Psoas muscle (tissue), 8 donors: ENCODE measurements around the gene MAPK11. TPM values are rescaled to one million over a fixed set of nuclear protein-coding genes. Genes with fewer than 3 reads are reported as not detected.
A peak's percentile ranks its signal among the peaks of the same experiment; 100 is the strongest.

Experiments
- ATAC-seq, 4 donors: fragments of 200-7000 bp; cut with Tn5 transposase; one replicate each; pipeline ENCODE4 v1.9.1; 2020; ENCODE audit warnings: moderate library complexity in 3 of 4, mild to moderate bottlenecking in 2 of 4
- DNase-seq, 2 donors: peaks; one replicate each; pipeline ENCODE4 v3.0.0-alpha.2; 2020
- H3K27ac ChIP-seq: fragments of 200-600 bp; one replicate; pipeline ENCODE4 v1.8.0; 2022
- H3K27me3 ChIP-seq, 3 donors: fragments of 200-600 bp in 1 of 3; one replicate each; pipeline versions ENCODE4 v1.6.1 to v1.8.0; 2013 to 2022; ENCODE audit warnings: low read length in 2 of 3, mild to moderate bottlenecking in 2 of 3, moderate library complexity in 1 of 3; ENCODE audit not compliant: insufficient read depth in 3 of 3
- H3K36me3 ChIP-seq, 2 donors: fragments of 200-600 bp in 1 of 2; one replicate each; pipeline versions ENCODE4 v1.6.1 to v1.8.0; 2013 to 2022; ENCODE audit warnings: low read depth in 1 of 2, mild to moderate bottlenecking in 1 of 2, moderate library complexity in 1 of 2; ENCODE audit not compliant: insufficient read depth in 1 of 2
- H3K4me1 ChIP-seq: fragments of 200-600 bp; one replicate; pipeline ENCODE4 v1.8.0; 2022
- H3K4me3 ChIP-seq: fragments of 200-600 bp; one replicate; pipeline ENCODE4 v1.8.0; 2022; ENCODE audit warnings: mild to moderate bottlenecking
- H3K9me3 ChIP-seq: fragments of 200-600 bp; one replicate; pipeline ENCODE4 v1.8.0; 2022
- CTCF ChIP-seq: fragments of 200-600 bp; IDR thresholded peaks from one replicate; pipeline ENCODE4 v1.8.0; 2022; ENCODE audit warnings: antibody characterized with exemption
- WGBS, 3 donors: extraction: QIAGEN DNeasy Blood & Tissue Kit; methylation state at CpG; one replicate each; pipeline versions ENCODE4 v1.1.6 to v1.1.7; 2013; 5-methylcytosine and 5-hydroxymethylcytosine counted together
- intact Hi-C, 2 donors: fragments of 100-400 bp; cut with DNase I; formaldehyde crosslinking; loops; one replicate each; pipeline versions ENCODE4 v1.11.0 to v1.14.2; 2022
- polyA plus RNA-seq, 3 donors: library from polyadenylated mRNA; stranded (reverse); fragments of 200-250 nt; gene quantifications; one replicate each; pipeline ENCODE4 v1.2.3, GENCODE V29; 2013
- total RNA-seq, 4 donors: library from RNA; stranded (reverse); fragmentation: NEBNext Ultra II Directional in 2 of 4; extraction: Animal tissue kit (Norgen Biotek cat#: 25700) in 2 of 4; gene quantifications; one replicate each; pipeline versions ENCODE4 v1.2.1 to v1.2.4, GENCODE V29; 2021 to 2023
- donor health status: healthy with polysubstance abuse.
- donor health status: DM: no; HTN: no; CAD: no; lungs with moderate emphysema.
- donor health status: Bipolar disorder and iron deficiency.
- donor health status: healthy.
- donor health status: DM: yes; HTN: yes; CAD: no.
- donor health status: DM: no; HTN: no; CAD: no.
- donor health status: DM: no; HTN: no; CAD: no.
- donor health status: DM: yes; HTN: yes; CAD: no.

Gene MAPK11
- total and polyA plus RNA-seq, 7 donors = 1.7 to 6.3 (median 4.8) TPM

DNA sequence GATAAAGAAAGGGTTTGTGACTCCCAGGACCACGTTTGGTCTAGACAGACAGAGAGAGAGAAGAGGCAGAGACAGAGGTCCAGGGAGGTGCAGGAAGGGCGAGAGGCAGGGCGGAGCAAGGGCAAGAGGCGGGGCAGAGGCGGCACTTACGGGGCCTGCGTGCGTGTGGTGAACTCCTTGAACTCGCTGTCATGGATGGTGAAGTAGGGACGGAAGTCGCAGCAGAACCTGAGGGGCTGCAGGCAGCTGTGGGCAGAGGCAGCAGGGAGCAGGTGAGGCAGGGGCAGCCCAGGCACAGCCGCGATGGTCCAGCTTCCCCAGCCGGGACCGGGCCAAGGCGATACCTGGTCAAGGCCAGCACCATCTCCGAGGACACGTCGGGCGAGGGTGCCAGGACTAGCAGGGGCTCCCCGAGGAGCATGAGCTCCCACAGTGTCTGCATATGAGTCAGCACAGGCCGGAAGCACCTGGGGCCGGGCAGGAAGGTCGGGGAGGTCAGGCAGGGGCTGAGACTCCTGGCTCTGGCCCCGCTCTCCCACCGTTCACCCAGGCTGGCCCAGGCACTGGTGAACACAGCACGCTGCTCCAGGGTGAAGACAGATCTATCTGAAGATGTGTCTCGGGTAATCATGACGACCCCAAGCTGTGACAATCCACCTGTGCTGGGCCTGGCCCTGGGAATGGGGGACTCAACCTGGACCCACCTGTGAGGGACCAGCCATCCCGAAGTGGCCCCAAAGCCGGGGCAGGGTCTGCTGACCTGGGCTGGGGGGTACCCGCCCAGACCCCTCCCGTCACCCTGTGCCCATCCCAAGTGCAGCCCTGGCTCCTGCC lies 44.5 kb upstream of the MAPK11 start:
- TF ChIP-seq CTCF = no peak
- intact Hi-C loops = no loop called here
- H3K36me3 ChIP-seq = no peaks in the 10 kb centered on the region
- no peaks in the 10 kb centered on the region for H3K9me3 ChIP-seq
- no peaks in the 10 kb centered on the region for H3K27me3 ChIP-seq
- H3K27ac ChIP-seq = no peak overlapping the region
- no peaks in the 10 kb centered on the region for H3K4me1 ChIP-seq
- peak in 1 of 2 donors; percentile 57 for DNase-seq
- ATAC-seq = peak in 3 of 4 donors; percentile 17 to 51 (median 25)
- 65 to 70% (median 68%) methylated on average over 32 to 33 of the region's 33 CpGs for WGBS, 3 donors
- H3K4me3 ChIP-seq = peak overlapping the region; percentile 28

- Histone ChIP-seq H3K4me3 (no peak overlapping the region), H3K4me1 (no peaks in the 10 kb centered on the region), H3K27me3 (no peaks in the 10 kb centered on the region), H3K27ac (no peak overlapping the region), H3K36me3 (no peaks in the 10 kb centered on the region), H3K9me3 (no peaks in the 10 kb centered on the region)
- 67 to 72% (median 71%) methylated on average over 13 to 14 of the region's 14 CpGs for WGBS, 3 donors
- no peak for ATAC-seq
- TF ChIP-seq CTCF = no peak
- intact Hi-C loops = no loop called here
- DNase-seq = no peak
Observed at GRCh38 chr22:50314081-50314454, 43.9 kb upstream of the MAPK11 start.

GRCh38 chr22:50313600-50313999 lies 43.4 kb upstream of the MAPK11 start:
- Histone ChIP-seq H3K27ac (no peak overlapping the region), H3K27me3 (no peaks in the 10 kb centered on the region), H3K4me3 (no peak overlapping the region), H3K9me3 (no peaks in the 10 kb centered on the region), H3K36me3 (no peaks in the 10 kb centered on the region), H3K4me1 (no peaks in the 10 kb centered on the region)
- intact Hi-C loops = no loop called here
- TF ChIP-seq CTCF = no peak
- WGBS, 3 donors = 84 to 95% (median 87%) methylated on average over 14 to 17 of the region's 17 CpGs
- DNase-seq (no peak), ATAC-seq (no peak)

GRCh38 chr22:50313021-50313420 lies 42.8 kb upstream of the MAPK11 start:
- no peaks in the 10 kb centered on the region for H3K4me1 ChIP-seq
- no peaks in the 10 kb centered on the region for H3K36me3 ChIP-seq
- ATAC-seq (no peak), DNase-seq (peak in 1 of 2 donors; percentile 45)
- no peak overlapping the region for H3K4me3 ChIP-seq
- H3K27ac ChIP-seq = no peak overlapping the region
- TF ChIP-seq CTCF = no peak
- no peaks in the 10 kb centered on the region for H3K9me3 ChIP-seq
- intact Hi-C loops = no loop called here
- WGBS, 3 donors = 83 to 91% (median 85%) methylated on average over 6 to 7 of the region's 7 CpGs
- H3K27me3 ChIP-seq = no peaks in the 10 kb centered on the region
